ENCODE measurements around the gene ADGB.

- TF ChIP-seq, protein P1, sequence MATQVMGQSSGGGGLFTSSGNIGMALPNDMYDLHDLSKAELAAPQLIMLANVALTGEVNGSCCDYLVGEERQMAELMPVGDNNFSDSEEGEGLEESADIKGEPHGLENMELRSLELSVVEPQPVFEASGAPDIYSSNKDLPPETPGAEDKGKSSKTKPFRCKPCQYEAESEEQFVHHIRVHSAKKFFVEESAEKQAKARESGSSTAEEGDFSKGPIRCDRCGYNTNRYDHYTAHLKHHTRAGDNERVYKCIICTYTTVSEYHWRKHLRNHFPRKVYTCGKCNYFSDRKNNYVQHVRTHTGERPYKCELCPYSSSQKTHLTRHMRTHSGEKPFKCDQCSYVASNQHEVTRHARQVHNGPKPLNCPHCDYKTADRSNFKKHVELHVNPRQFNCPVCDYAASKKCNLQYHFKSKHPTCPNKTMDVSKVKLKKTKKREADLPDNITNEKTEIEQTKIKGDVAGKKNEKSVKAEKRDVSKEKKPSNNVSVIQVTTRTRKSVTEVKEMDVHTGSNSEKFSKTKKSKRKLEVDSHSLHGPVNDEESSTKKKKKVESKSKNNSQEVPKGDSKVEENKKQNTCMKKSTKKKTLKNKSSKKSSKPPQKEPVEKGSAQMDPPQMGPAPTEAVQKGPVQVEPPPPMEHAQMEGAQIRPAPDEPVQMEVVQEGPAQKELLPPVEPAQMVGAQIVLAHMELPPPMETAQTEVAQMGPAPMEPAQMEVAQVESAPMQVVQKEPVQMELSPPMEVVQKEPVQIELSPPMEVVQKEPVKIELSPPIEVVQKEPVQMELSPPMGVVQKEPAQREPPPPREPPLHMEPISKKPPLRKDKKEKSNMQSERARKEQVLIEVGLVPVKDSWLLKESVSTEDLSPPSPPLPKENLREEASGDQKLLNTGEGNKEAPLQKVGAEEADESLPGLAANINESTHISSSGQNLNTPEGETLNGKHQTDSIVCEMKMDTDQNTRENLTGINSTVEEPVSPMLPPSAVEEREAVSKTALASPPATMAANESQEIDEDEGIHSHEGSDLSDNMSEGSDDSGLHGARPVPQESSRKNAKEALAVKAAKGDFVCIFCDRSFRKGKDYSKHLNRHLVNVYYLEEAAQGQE (IDR thresholded peaks at IDR 0.05; ENCODE audit: insufficient replicate concordance, low read depth): no peak
- TF ChIP-seq SPI1 (IDR thresholded peaks at IDR 0.05; ENCODE audit: borderline replicate concordance, low read depth) (no peak), GABPA (IDR thresholded peaks at IDR 0.05; ENCODE audit: low read depth) (no peak), POLR2AphosphoS5 (IDR thresholded peaks at IDR 0.05; ENCODE audit: low read depth) (no peak)
- TF ChIP-seq, protein P2, sequence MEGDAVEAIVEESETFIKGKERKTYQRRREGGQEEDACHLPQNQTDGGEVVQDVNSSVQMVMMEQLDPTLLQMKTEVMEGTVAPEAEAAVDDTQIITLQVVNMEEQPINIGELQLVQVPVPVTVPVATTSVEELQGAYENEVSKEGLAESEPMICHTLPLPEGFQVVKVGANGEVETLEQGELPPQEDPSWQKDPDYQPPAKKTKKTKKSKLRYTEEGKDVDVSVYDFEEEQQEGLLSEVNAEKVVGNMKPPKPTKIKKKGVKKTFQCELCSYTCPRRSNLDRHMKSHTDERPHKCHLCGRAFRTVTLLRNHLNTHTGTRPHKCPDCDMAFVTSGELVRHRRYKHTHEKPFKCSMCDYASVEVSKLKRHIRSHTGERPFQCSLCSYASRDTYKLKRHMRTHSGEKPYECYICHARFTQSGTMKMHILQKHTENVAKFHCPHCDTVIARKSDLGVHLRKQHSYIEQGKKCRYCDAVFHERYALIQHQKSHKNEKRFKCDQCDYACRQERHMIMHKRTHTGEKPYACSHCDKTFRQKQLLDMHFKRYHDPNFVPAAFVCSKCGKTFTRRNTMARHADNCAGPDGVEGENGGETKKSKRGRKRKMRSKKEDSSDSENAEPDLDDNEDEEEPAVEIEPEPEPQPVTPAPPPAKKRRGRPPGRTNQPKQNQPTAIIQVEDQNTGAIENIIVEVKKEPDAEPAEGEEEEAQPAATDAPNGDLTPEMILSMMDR (IDR thresholded peaks at IDR 0.05; ENCODE audit: insufficient read depth, low read length): no peak
These were observed 4.3 kb upstream of the ADGB start for GRCh38 chr6:146594495-146594894.
